SK-N-SH (cell line): ENCODE results near the gene SMIM5. TPM values are rescaled to one million over a fixed set of nuclear protein-coding genes. Genes with fewer than 3 reads are reported as not detected.
A peak's percentile ranks its signal among the peaks of the same experiment; 100 is the strongest.

Source experiments
- CTCF ChIA-PET: fragments of 300-600, 350-600 bp; formaldehyde crosslinking; extraction: SDS; loops from one replicate; lab custom pipeline; 2021; lab: Yijun Ruan, JAX
- POLR2A ChIA-PET: fragments of 350-600 bp; sonication (Branson Sonifier 250); formaldehyde crosslinking; extraction: SDS; loops from one replicate; lab custom pipeline; 2020; ENCODE audit warnings: antibody characterized with exemption, inconsistent platforms; lab: Yijun Ruan, JAX
- DNase-seq: peaks from one replicate; pipeline ENCODE4 v3.0.0; 2012
- H2AFZ ChIP-seq: fragments of 200-600 bp; sonication (generic); 2 replicates; pipeline ENCODE4 v1.8.1; 2016; ENCODE audit warnings: antibody characterized with exemption, mild to moderate bottlenecking, low read depth
- H3F3A ChIP-seq: fragments of 200-600 bp; sonication (generic); replicated peaks from 2 replicates; pipeline ENCODE3; 2016; ENCODE audit warnings: antibody characterized with exemption, mild to moderate bottlenecking; ENCODE audit not compliant: insufficient read depth
- H3K27ac ChIP-seq, 2 experiments: fragments of 200-500 bp in 1 of 2; fragments of 200-600 bp in 1 of 2; sonication (Bioruptor generic) in 1 of 2; sonication (generic), shearing (Covaris generic) in 1 of 2; 2 replicates each; pipeline versions ENCODE4 v1.5.1 to v1.6.1; 2014 to 2016; ENCODE audit warnings: low read depth in 2 of 2, inconsistent platforms in 1 of 2, low read length in 1 of 2, mild to moderate bottlenecking in 1 of 2, mixed read lengths in 1 of 2
- H3K27me3 ChIP-seq: fragments of 200-600 bp; sonication (generic), shearing (Covaris generic); 2 replicates; pipeline ENCODE4 v1.6.1; 2016; ENCODE audit warnings: mixed run types; ENCODE audit not compliant: insufficient read depth
- H3K36me3 ChIP-seq, 2 experiments: fragments of 200-500 bp in 1 of 2; fragments of 200-600 bp in 1 of 2; sonication (Bioruptor generic) in 1 of 2; sonication (generic) in 1 of 2; replicated peaks in 1 of 2; 2 replicates each; pipeline versions ENCODE3 to v1.5.1; 2014 to 2016; ENCODE audit warnings: low read length in 1 of 2, mild to moderate bottlenecking in 1 of 2; ENCODE audit not compliant: insufficient read depth in 2 of 2, control insufficient read depth in 1 of 2
- H3K4me1 ChIP-seq, 2 experiments: fragments of 200-500 bp in 1 of 2; fragments of 200-600 bp in 1 of 2; sonication (Bioruptor generic) in 1 of 2; sonication (generic), shearing (Covaris generic) in 1 of 2; 2 replicates each; pipeline versions ENCODE4 v1.5.1 to v1.6.1; 2014 to 2016; ENCODE audit warnings: low read depth in 1 of 2, low read length in 1 of 2, mixed run types in 1 of 2; ENCODE audit not compliant: insufficient read depth in 2 of 2, control insufficient read depth in 1 of 2
- H3K4me2 ChIP-seq: fragments of 200-600 bp; sonication (generic), shearing (Covaris generic); 2 replicates; pipeline ENCODE4 v1.6.1; 2017; ENCODE audit warnings: mixed run types
- H3K4me3 ChIP-seq, 2 experiments: fragments of 200-500 bp in 1 of 2; fragments of 200-600 bp in 1 of 2; sonication (Bioruptor generic) in 1 of 2; sonication (generic), shearing (Covaris generic) in 1 of 2; 2 replicates each; pipeline versions ENCODE4 v1.5.1 to v1.8.1; 2014 to 2016; ENCODE audit warnings: low read depth in 2 of 2, inconsistent platforms in 1 of 2, low read length in 1 of 2, mild to moderate bottlenecking in 1 of 2, mixed read lengths in 1 of 2, moderate library complexity in 1 of 2
- H3K79me2 ChIP-seq: fragments of 200-600 bp; sonication (generic); 2 replicates; pipeline ENCODE4 v1.8.1; 2017; ENCODE audit warnings: mild to moderate bottlenecking; ENCODE audit not compliant: insufficient read depth
- H3K9ac ChIP-seq: fragments of 200-600 bp; sonication (generic); 2 replicates; pipeline ENCODE4 v1.6.1; 2017; ENCODE audit warnings: mixed run types
- H3K9me2 ChIP-seq: fragments of 200-600 bp; sonication (generic); 2 replicates; pipeline ENCODE4 v1.6.1; 2017; ENCODE audit warnings: mixed run types
- H3K9me3 ChIP-seq: fragments of 200-600 bp; sonication (generic); 2 replicates; pipeline ENCODE4 v1.6.1; 2017; ENCODE audit warnings: mixed run types, mild to moderate bottlenecking, moderate library complexity
- H4K20me1 ChIP-seq: fragments of 200-600 bp; sonication (generic); 2 replicates; pipeline ENCODE4 v1.6.1; 2017; ENCODE audit warnings: mild to moderate bottlenecking, mixed run types; ENCODE audit not compliant: insufficient read depth
- CHD2 ChIP-seq: fragments of 150-350 bp; IDR thresholded peaks from 2 replicates; pipeline ENCODE4 v1.6.1; 2018; ENCODE audit warnings: low read length; ENCODE audit not compliant: partially characterized antibody
- EP300 ChIP-seq, 2 experiments: IDR thresholded peaks; 2 replicates each; pipeline versions ENCODE4 v1.4.0 to v1.6.1; 2012; ENCODE audit warnings: borderline replicate concordance in 1 of 2, low read depth in 1 of 2, low read length in 1 of 2
- GABPA ChIP-seq: IDR thresholded peaks from 2 replicates; pipeline ENCODE4 v1.4.0; 2012; ENCODE audit warnings: low read depth, mild to moderate bottlenecking
- GATA2 ChIP-seq: sonication (generic); formaldehyde crosslinking; IDR thresholded peaks from 2 replicates; pipeline ENCODE4 v1.5.0; 2020; ENCODE audit warnings: mild to moderate bottlenecking, missing genetic modification reagents
- JUND ChIP-seq: IDR thresholded peaks from 2 replicates; pipeline ENCODE4 v1.4.0; 2012
- MEF2A ChIP-seq: IDR thresholded peaks from 2 replicates; pipeline ENCODE4 v1.4.0; 2012; ENCODE audit warnings: low read depth, borderline replicate concordance
- MXI1 ChIP-seq: IDR thresholded peaks from 2 replicates; pipeline ENCODE4 v1.6.1; 2012; ENCODE audit warnings: mild to moderate bottlenecking, low read depth, low read length, improper control_type of control experiment
- NRF1 ChIP-seq: IDR thresholded peaks from 2 replicates; pipeline ENCODE4 v1.6.1; 2012; ENCODE audit warnings: low read depth, mild to moderate bottlenecking, low read length
- POLR2AphosphoS5 ChIP-seq: IDR thresholded peaks from 2 replicates; pipeline ENCODE4 v1.6.1; 2012; ENCODE audit warnings: low read depth, low read length
- RCOR1 ChIP-seq: fragments of 150-350 bp; IDR thresholded peaks from 2 replicates; pipeline ENCODE4 v1.6.1; 2017; ENCODE audit warnings: antibody characterized with exemption, low read length
- SMC3 ChIP-seq: IDR thresholded peaks from 2 replicates; pipeline ENCODE4 v1.6.1; 2012; ENCODE audit warnings: low read depth, low read length, improper control_type of control experiment
- YY1 ChIP-seq: IDR thresholded peaks from 2 replicates; pipeline ENCODE4 v1.4.0; 2012; ENCODE audit warnings: low read depth, mild to moderate bottlenecking
- WGBS: methylation state at CpG from one replicate; pipeline ENCODE4 v1.1.6; 2017; ENCODE audit warnings: low lambda C conversion rate; 5-methylcytosine and 5-hydroxymethylcytosine counted together
- polyA plus RNA-seq, 3 experiments: library from polyadenylated mRNA; depleted of rRNA; stranded (reverse); fragments of >200 nt; gene quantifications; 2 replicates each; pipeline ENCODE4 v1.2.3, GENCODE V29; 2012
- TF ChIP-seq, protein P1 (sequence below): IDR thresholded peaks from 2 replicates; pipeline ENCODE4 v1.4.0; 2012; ENCODE audit warnings: low read depth
- TF ChIP-seq, protein P2 (sequence below): IDR thresholded peaks from 2 replicates; pipeline ENCODE4; 2012

The SMIM5 gene
- polyA plus RNA-seq, 1 of the 3 experiments (the other 2 are of a cell fraction): 0.02 TPM

DNA sequence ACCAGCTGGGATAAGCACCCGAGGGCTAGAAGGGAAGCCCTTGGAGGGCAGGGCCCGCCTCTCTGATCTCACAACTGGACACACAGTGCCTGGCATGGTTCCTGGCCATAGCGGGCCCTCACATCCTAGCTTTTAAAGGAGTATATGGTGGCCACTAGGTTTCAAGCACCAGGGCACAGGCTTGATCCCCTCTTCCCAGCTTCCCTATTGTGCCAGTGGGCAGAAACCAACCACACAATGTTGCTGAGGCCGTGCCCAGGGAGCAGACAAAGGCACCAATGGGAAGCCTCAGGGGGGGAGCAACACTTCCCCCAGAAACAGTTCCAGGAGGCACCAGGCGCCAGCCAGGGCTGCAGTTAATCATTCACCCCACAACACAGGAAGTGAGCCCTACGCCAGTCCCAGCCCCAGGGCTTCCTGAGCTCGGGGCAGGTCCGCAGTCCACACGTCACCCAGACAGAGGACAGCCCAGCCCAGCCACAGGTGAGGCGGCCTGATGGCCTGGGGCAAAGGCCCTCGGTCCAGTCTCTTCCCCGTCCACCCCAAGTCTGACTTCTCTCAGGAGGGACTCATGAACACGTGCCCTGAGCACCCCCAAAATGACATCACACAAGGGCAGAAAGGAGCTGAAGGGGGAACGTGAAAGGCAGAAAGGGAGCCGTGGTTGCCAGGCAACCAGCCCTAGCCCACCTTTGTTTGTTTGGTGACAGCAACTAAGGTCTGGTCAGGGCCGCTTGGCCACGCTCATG lies 12.8 kb downstream of the SMIM5 start:
- Histone ChIP-seq H3F3A (no peaks in the 10 kb centered on the region), H4K20me1 (no peaks in the 10 kb centered on the region), H2AFZ (no peak overlapping the region), H3K4me2 (no peak overlapping the region), H3K9ac (no peak overlapping the region), H3K79me2 (no peaks in the 10 kb centered on the region), H3K9me3 (no peaks in the 10 kb centered on the region), H3K4me1 (no peaks in the 10 kb centered on the region; a peak in 1 of 4 replicates), H3K36me3 (peaks cover 14 to 59% of the 10 kb centered on the region in 2 experiments), H3K27me3 (no peaks in the 10 kb centered on the region), H3K9me2 (no peaks in the 10 kb centered on the region), H3K27ac (no peak overlapping the region), H3K4me3 (no peak overlapping the region)
- CTCF ChIA-PET: interaction anchor here (0.6 to 31.7 kb wide), 7 partner anchors 12 to 1098 kb away, joined by 3 to 1370 read pairs (median 7); partner anchors contain the start of genes GALK1, SMIM5 and TSEN54
- WGBS: 74% methylated on average over 11 of the region's 17 CpGs
- POLR2A ChIA-PET: interaction anchor here (1.0 kb wide), 1 partner anchor 7 kb away, joined by 3 read pairs; no protein-coding TSS in a partner anchor
- DNase-seq: peak; percentile 34
- TF ChIP-seq GABPA: no peak
- TF ChIP-seq MXI1: no peak
- TF ChIP-seq RCOR1: no peak
- TF ChIP-seq, protein P1, sequence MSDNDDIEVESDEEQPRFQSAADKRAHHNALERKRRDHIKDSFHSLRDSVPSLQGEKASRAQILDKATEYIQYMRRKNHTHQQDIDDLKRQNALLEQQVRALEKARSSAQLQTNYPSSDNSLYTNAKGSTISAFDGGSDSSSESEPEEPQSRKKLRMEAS: no peak
- TF ChIP-seq, protein P2, sequence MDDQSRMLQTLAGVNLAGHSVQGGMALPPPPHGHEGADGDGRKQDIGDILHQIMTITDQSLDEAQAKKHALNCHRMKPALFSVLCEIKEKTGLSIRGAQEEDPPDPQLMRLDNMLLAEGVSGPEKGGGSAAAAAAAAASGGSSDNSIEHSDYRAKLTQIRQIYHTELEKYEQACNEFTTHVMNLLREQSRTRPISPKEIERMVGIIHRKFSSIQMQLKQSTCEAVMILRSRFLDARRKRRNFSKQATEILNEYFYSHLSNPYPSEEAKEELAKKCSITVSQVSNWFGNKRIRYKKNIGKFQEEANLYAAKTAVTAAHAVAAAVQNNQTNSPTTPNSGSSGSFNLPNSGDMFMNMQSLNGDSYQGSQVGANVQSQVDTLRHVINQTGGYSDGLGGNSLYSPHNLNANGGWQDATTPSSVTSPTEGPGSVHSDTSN: no peak
- TF ChIP-seq CHD2: no peak
- no peak for TF ChIP-seq SMC3
- no peak for TF ChIP-seq JUND
- no peak for TF ChIP-seq MEF2A
- TF ChIP-seq YY1: no peak
- no peak for TF ChIP-seq GATA2 (CRISPR knock-in tag)

DNA sequence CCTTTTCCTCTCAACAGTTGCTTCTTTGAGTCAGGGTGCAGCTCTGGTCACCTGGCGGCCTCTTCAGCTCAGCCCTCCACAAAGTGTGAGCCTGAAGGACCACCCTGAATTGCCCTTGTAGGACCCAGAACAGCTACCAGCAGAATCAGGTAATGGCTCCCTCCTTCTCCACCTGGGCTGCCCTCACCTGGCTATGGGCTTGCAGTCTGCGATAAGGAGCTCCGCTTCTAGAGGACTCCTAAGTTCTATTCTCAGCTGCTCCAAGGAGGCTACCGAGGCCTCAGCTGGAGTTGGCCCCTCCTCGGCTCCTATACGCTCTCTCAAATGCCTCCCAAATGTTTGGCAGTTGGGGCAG lies 13.4 kb downstream of the SMIM5 start:
- no peaks in the 10 kb centered on the region for H3K9me3 ChIP-seq
- CTCF ChIA-PET: interaction anchor here (0.6 to 31.7 kb wide), 6 partner anchors 11 to 1097 kb away, joined by 3 to 1370 read pairs (median 8); partner anchors contain the start of genes GALK1 and SMIM5
- no peaks in the 10 kb centered on the region for H3F3A ChIP-seq
- WGBS: 90% methylated on average over 6 of the region's 6 CpGs
- TF ChIP-seq EP300 (IDR thresholded peaks at IDR 0.05; ENCODE audit: borderline replicate concordance in 1 of 2, low read depth in 1 of 2, low read length in 1 of 2) (no peak), NRF1 (no peak), POLR2AphosphoS5 (no peak)
- TF ChIP-seq, all 33 proteins: peak for 0
- DNase-seq: no peak
- no peak overlapping the region for H2AFZ ChIP-seq
- peaks cover 20 to 56% of the 10 kb centered on the region in 2 experiments for H3K36me3 ChIP-seq
- no peak overlapping the region for H3K4me2 ChIP-seq
- H3K4me1 ChIP-seq: no peaks in the 10 kb centered on the region; a peak in 1 of 4 replicates
- H3K9me2 ChIP-seq: no peaks in the 10 kb centered on the region
- no peak overlapping the region for H3K9ac ChIP-seq
- H3K4me3 ChIP-seq: no peak overlapping the region
- H3K27me3 ChIP-seq: no peaks in the 10 kb centered on the region
- POLR2A ChIA-PET: interaction anchor here (1.0 kb wide), 1 partner anchor 8 kb away, joined by 3 read pairs; no protein-coding TSS in a partner anchor
- H3K79me2 ChIP-seq: no peaks in the 10 kb centered on the region
- H3K27ac ChIP-seq: no peak overlapping the region
- H4K20me1 ChIP-seq: no peaks in the 10 kb centered on the region
